HCT116 (cell line): ENCODE results near the gene G6PC3. TPM values are rescaled to one million over a fixed set of nuclear protein-coding genes. Genes with fewer than 3 reads are reported as not detected.
"Not testable (repeated sequence)": the region's sequence is repeated elsewhere in the genome, so short reads cannot be mapped to it uniquely, and the experiment has no call there.

Source experiments
- ATAC-seq: fragments of 200-7000 bp; cut with Tn5 transposase; 2 replicates; pipeline ENCODE4 v1.9.1; 2020; ENCODE audit warnings: mild to moderate bottlenecking, moderate library complexity
- BruUV-seq: library from RNA; stranded (reverse); fragments of 400-500 nt; replicated peaks from 2 replicates; lab custom pipeline; 2021; lab: Mats Ljungman, UMichigan
- CTCF ChIA-PET: fragments of 300-600 bp; sonication (Branson Sonifier 250); formaldehyde crosslinking; loops from one replicate; lab custom pipeline; 2021; ENCODE audit warnings: antibody characterized with exemption; lab: Charles Lee
- POLR2A ChIA-PET: fragments of 300-600, 350-600 bp; sonication (Branson Sonifier 250); formaldehyde crosslinking; loops from one replicate; lab custom pipeline; 2021; ENCODE audit warnings: antibody characterized with exemption; lab: Charles Lee
- RAD21 ChIA-PET, 2 experiments: fragments of 300-600 bp; sonication (Branson Sonifier 250); formaldehyde crosslinking; loops; one replicate each; lab custom pipeline; 2023; ENCODE audit warnings: low total read pairs in 2 of 2; ENCODE audit not compliant: uncharacterized antibody in 2 of 2, unreplicated experiment in 2 of 2, low non-redundant PET in 1 of 2; lab: Charles Lee
- DNase-seq: peaks from one replicate; pipeline ENCODE4 v3.0.0-alpha.2; 2010; ENCODE audit warnings: low read depth, low spot score
- H2AFZ ChIP-seq: fragments of 200-600 bp; shearing (Covaris generic), sonication (generic); 2 replicates; pipeline ENCODE4 v1.6.1; 2017; ENCODE audit warnings: low read depth, mixed run types, mixed read lengths, antibody characterized with exemption, low read length; ENCODE audit not compliant: poor library complexity, severe bottlenecking
- H3K27ac ChIP-seq: 2 replicates; pipeline ENCODE4 v1.5.1; 2012; ENCODE audit warnings: low read depth, low read length
- H3K27me3 ChIP-seq: fragments of 200-600 bp; sonication (generic); 2 replicates; pipeline ENCODE4 v1.6.1; 2016; ENCODE audit warnings: mixed run types, low read length, mixed read lengths; ENCODE audit not compliant: insufficient read depth
- H3K36me3 ChIP-seq, 2 experiments: fragments of 200-500 bp in 1 of 2; fragments of 200-600 bp in 1 of 2; sonication (Bioruptor generic) in 1 of 2; sonication (generic) in 1 of 2; 2 replicates each; pipeline versions ENCODE4 v1.5.1 to v1.6.1; 2014 to 2016; ENCODE audit warnings: low read length in 2 of 2, inconsistent platforms in 1 of 2, mixed read lengths in 1 of 2, mixed run types in 1 of 2; ENCODE audit not compliant: insufficient read depth in 2 of 2, control insufficient read depth in 1 of 2
- H3K4me1 ChIP-seq, 2 experiments: fragments of 200-600 bp in 1 of 2; sonication (generic) in 1 of 2; 2 replicates each; pipeline versions ENCODE4 v1.5.1 to v1.6.1; 2012 to 2017; ENCODE audit warnings: low read length in 2 of 2, inconsistent platforms in 1 of 2, mild to moderate bottlenecking in 1 of 2, mixed read lengths in 1 of 2, mixed run types in 1 of 2, moderate library complexity in 1 of 2; ENCODE audit not compliant: insufficient read depth in 2 of 2, control insufficient read depth in 1 of 2
- H3K4me2 ChIP-seq: fragments of 200-600 bp; sonication (generic); 2 replicates; pipeline ENCODE4 v1.6.1; 2017; ENCODE audit warnings: mixed run types, low read length, mixed read lengths
- H3K4me3 ChIP-seq, 2 experiments: fragments of 200-600 bp in 1 of 2; sonication (generic) in 1 of 2; replicated peaks in 1 of 2; 2 replicates each; pipeline ENCODE4 v1.5.1; 2011 to 2016; ENCODE audit warnings: low read length in 2 of 2, control low read depth in 1 of 2, low read depth in 1 of 2, mild to moderate bottlenecking in 1 of 2, mixed read lengths in 1 of 2, mixed run types in 1 of 2
- H3K79me2 ChIP-seq: fragments of 200-600 bp; sonication (generic); 2 replicates; pipeline ENCODE4 v1.6.1; 2017; ENCODE audit warnings: mild to moderate bottlenecking, mixed run types, low read length, moderate library complexity, mixed read lengths; ENCODE audit not compliant: insufficient read depth
- H3K9ac ChIP-seq: fragments of 200-600 bp; sonication (generic); 2 replicates; pipeline ENCODE4 v1.6.1; 2016; ENCODE audit warnings: low read length, mixed read lengths
- H3K9me2 ChIP-seq: fragments of 200-600 bp; sonication (generic), shearing (Covaris generic); 2 replicates; pipeline ENCODE4 v1.6.1; 2017; ENCODE audit warnings: mixed run types, mild to moderate bottlenecking, moderate library complexity; ENCODE audit not compliant: insufficient read depth
- H3K9me3 ChIP-seq, 2 experiments: fragments of 200-500 bp in 1 of 2; fragments of 200-600 bp in 1 of 2; sonication (Bioruptor generic) in 1 of 2; sonication (generic) in 1 of 2; 2 replicates each; pipeline ENCODE4 v1.6.1; 2014 to 2017; ENCODE audit warnings: low read length in 2 of 2, mixed read lengths in 2 of 2, inconsistent platforms in 1 of 2, low read depth in 1 of 2, mild to moderate bottlenecking in 1 of 2, mixed run types in 1 of 2, moderate library complexity in 1 of 2; ENCODE audit not compliant: control insufficient read depth in 1 of 2, insufficient read depth in 1 of 2
- H4K20me1 ChIP-seq: fragments of 200-600 bp; sonication (generic), shearing (Covaris generic); 2 replicates; pipeline ENCODE4 v1.6.1; 2017; ENCODE audit warnings: mixed run types, mild to moderate bottlenecking, moderate library complexity; ENCODE audit not compliant: insufficient read depth
- EGR1 ChIP-seq: IDR thresholded peaks from 2 replicates; pipeline ENCODE4 v1.6.1; 2012; ENCODE audit warnings: low read depth
- EZH2 ChIP-seq: fragments of 200-600 bp; sonication (generic); IDR thresholded peaks from 2 replicates; pipeline ENCODE4 v1.6.1; 2017; ENCODE audit warnings: antibody characterized with exemption, mixed run types
- SRF ChIP-seq: IDR thresholded peaks from 2 replicates; pipeline ENCODE4 v1.6.1; 2012; ENCODE audit warnings: low read depth
- YY1 ChIP-seq: IDR thresholded peaks from 2 replicates; pipeline ENCODE4 v1.6.1; 2011; ENCODE audit warnings: low read length, low read depth, moderate library complexity, mild to moderate bottlenecking; ENCODE audit not compliant: insufficient replicate concordance; ENCODE audit errors: extremely low read depth
- ZFX ChIP-seq: fragments of 450-650 bp; IDR thresholded peaks from 2 replicates; pipeline ENCODE4 v1.6.1; 2017
- intact Hi-C: fragments of 100-400 bp; cut with micrococcal nuclease; formaldehyde crosslinking; loops from 2 replicates; pipeline ENCODE4 v1.10.0; 2022
- total RNA-seq: library from RNA; stranded (reverse); gene quantifications from one replicate; pipeline ENCODE4 v1.2.1, GENCODE V29; 2021; ENCODE audit not compliant: unreplicated experiment
- TF ChIP-seq, protein P1 (sequence below), 3 experiments: fragments of 200-600 bp in 1 of 3; sonication (generic) in 1 of 3; IDR thresholded peaks in 2 of 3; conservative IDR thresholded peaks in 1 of 3; 2 replicates each; pipeline ENCODE4 v1.5.1; 2012 to 2017; ENCODE audit warnings: low read depth in 2 of 3, low read length in 2 of 3, antibody characterized with exemption in 1 of 3, borderline replicate concordance in 1 of 3, control low read depth in 1 of 3, mild to moderate bottlenecking in 1 of 3, mixed read lengths in 1 of 3, mixed run types in 1 of 3, moderate library complexity in 1 of 3; ENCODE audit not compliant: insufficient read depth in 1 of 3
- TF ChIP-seq, protein P2 (sequence below): IDR thresholded peaks from 2 replicates; pipeline ENCODE4 v1.6.1; 2012

The G6PC3 gene
- total RNA-seq, 1 experiment from 2014 or later, result 50.6 TPM

DNA sequence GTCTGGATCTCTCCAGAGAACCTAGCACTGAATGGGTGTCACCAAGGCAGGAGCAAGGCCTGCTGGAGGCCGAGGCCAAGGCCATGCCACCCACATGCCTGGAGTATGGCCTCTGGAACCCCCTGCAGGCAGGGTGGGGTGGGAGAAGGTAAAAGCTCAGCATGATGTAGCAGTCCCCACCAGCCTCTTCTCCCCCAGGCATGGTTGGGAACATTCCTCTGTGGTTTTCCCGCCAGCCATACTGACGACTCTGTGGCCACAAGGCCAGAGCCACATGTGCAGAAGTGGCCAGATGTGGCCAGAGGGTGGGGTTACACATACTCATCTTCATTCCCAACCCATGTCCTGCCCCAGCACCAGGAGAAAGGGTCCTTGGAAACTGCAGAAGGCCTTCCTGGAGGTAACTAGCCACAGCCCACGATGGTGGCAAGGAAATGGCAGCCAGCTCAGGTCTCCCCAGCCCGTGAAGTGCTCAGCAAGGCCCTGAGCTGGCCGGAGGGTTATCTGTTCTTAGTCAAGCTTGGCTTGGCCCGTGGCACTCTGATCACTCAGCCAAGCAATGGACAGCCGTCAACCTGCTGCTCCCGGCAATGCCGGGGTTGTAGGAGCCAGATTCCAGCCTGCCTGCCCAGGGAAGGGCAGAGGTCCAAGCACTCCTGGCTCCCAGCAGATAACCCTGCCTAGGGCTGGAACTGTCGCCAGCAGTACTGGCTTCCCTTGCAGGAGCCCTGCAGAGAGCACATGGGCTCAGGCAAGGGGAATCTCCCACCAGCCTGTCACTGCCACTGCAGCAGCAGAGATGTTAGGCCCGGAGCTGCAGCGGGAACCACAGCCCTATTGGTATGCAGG is 26.8 kb downstream of the G6PC3 start:
- no peak for TF ChIP-seq SRF
- TF ChIP-seq ZFX, result 0 out of 2 replicates have a peak, but pooled peaks have one; percentile 10
- TF ChIP-seq, protein P1, sequence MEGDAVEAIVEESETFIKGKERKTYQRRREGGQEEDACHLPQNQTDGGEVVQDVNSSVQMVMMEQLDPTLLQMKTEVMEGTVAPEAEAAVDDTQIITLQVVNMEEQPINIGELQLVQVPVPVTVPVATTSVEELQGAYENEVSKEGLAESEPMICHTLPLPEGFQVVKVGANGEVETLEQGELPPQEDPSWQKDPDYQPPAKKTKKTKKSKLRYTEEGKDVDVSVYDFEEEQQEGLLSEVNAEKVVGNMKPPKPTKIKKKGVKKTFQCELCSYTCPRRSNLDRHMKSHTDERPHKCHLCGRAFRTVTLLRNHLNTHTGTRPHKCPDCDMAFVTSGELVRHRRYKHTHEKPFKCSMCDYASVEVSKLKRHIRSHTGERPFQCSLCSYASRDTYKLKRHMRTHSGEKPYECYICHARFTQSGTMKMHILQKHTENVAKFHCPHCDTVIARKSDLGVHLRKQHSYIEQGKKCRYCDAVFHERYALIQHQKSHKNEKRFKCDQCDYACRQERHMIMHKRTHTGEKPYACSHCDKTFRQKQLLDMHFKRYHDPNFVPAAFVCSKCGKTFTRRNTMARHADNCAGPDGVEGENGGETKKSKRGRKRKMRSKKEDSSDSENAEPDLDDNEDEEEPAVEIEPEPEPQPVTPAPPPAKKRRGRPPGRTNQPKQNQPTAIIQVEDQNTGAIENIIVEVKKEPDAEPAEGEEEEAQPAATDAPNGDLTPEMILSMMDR (IDR thresholded peaks at IDR 0.05 in 2 of 3, conservative IDR thresholded peaks at IDR 0.05 in 1 of 3; ENCODE audit: borderline replicate concordance in 1 of 3, insufficient read depth in 1 of 3, low read depth in 2 of 3, low read length in 2 of 3), result no peak
- TF ChIP-seq EGR1, result no peak
- TF ChIP-seq EZH2, result no peak
- TF ChIP-seq, protein P2, sequence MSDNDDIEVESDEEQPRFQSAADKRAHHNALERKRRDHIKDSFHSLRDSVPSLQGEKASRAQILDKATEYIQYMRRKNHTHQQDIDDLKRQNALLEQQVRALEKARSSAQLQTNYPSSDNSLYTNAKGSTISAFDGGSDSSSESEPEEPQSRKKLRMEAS, result peak; percentile 15; the same call in 1 of the 2 replicates
- TF ChIP-seq YY1, result no peak
- H3K79me2 ChIP-seq, result peaks cover 4% of the 10 kb centered on the region; the same call in 1 of the 2 replicates
- no peak for DNase-seq
- intact Hi-C loops, result no loop called here
- H3K36me3 ChIP-seq, result no peaks in the 10 kb centered on the region
- H3K9ac ChIP-seq, result no peak overlapping the region
- H4K20me1 ChIP-seq, result no peaks in the 10 kb centered on the region
- no TSS peak for BruUV-seq
- H3K27ac ChIP-seq, result peak overlapping the region; percentile 93
- ChIA-PET CTCF (interaction anchor here (0.8 to 2.0 kb wide), 4 partner anchors 14 to 71 kb away, joined by 3 to 5 read pairs (median 4); no protein-coding TSS in a partner anchor), POLR2A (interaction anchor here (1.3 kb wide), 1 partner anchor 10 kb away, joined by 3 read pairs; no protein-coding TSS in a partner anchor), RAD21 (no interaction called here)
- H3K27me3 ChIP-seq, result no peaks in the 10 kb centered on the region
- peaks cover 26 to 43% of the 10 kb centered on the region in 2 experiments for H3K4me1 ChIP-seq
- ATAC-seq, result peak; percentile 12; the same call in 1 of the 2 replicates
- no peak overlapping the region for H2AFZ ChIP-seq
- H3K4me3 ChIP-seq, result no peak overlapping the region
- no peaks in the 10 kb centered on the region for H3K9me2 ChIP-seq
- H3K4me2 ChIP-seq, result peak overlapping the region; percentile 57
- H3K9me3 ChIP-seq, result no peaks in the 10 kb centered on the region

DNA sequence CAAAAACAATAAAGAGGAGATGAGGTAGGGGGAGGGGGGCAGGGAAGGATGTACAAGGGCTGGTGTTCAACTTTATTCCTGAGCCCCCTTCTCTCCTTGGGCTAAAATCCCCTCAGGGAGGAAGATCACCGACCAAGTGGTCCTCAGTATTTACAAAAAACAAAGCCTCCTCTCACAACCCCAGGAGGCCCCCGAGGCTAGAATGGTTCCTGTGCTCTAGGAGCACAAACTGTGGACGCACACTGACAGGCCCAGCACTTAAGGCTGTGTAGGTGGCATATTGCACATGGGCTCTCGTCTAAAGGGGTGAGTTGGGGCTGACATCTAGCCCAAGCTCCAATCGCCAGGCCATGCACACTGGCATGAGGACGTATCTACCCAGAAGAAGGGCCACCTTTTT is 31.3 kb downstream of the G6PC3 start:
- POLR2A ChIA-PET, result not testable (repeated sequence)

More for the DNA sequence above, 31.3 kb downstream of the G6PC3 start:
- H3K36me3 ChIP-seq, H2AFZ ChIP-seq, H3K79me2 ChIP-seq, H3K4me2 ChIP-seq, BruUV-seq, ATAC-seq, H4K20me1 ChIP-seq, H3K9ac ChIP-seq, H3K4me3 ChIP-seq, H3K27ac ChIP-seq, H3K9me2 ChIP-seq, CTCF ChIA-PET, H3K27me3 ChIP-seq, intact Hi-C loops, DNase-seq, H3K9me3 ChIP-seq: not testable (repeated sequence)
- H3K4me1 ChIP-seq, result peaks cover 12 to 23% of the 10 kb centered on the region in 2 experiments
- RAD21 ChIA-PET, result interaction anchor here in 1 of 2 experiments (0.7 kb wide), 1 partner anchor 15 kb away, joined by 4 read pairs; no protein-coding TSS in a partner anchor
